ENCODE results near the gene PXYLP1.
"Not testable (repeated sequence)": the region's sequence is repeated elsewhere in the genome, so short reads cannot be mapped to it uniquely, and the experiment has no call there.

Gene PXYLP1

GRCh38 chr3:141302364-141303141 lies 70.9 kb downstream of the PXYLP1 start:
- DNase-seq: no peak

DNA sequence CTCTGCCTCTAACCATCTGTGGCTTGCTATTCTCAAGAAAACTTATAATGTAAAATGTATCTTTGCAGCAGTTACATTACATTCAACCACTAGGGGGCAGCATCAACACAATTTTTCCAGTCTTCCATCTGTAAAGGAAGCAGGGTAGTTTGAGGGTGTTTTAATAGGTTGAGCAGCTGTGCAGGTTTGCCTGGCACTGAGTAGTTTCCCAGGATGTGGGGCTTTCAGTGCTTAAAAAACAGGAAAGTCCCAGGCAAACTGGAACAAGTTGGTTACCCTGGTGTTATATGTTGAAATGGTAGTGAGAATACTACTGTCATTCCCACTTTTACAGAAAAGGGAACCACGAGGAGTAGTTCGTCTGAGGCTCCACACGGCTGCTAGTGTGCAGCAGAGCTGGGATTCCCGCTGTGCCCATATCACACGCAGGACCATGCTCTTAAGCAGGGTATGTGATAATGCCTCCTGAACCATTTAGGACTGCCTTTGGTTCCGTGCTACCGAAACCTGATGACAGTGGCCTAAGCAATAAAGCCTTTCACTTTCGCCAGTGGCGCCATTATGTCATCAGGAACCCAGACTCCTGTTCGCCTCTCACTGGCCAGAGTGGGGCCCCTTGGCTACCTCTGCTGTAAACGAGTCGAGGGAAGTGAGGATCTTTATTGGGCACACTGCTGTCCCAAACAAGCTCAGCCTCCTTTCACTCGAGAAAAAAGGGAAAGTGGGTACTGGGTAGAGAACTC lies 72.0 kb downstream of the PXYLP1 start:
- peak; percentile 80 for DNase-seq

GRCh38 chr3:141305436-141305835 lies 73.8 kb downstream of the PXYLP1 start:
- DNase-seq: no peak

GRCh38 chr3:141306276-141306675 lies 74.7 kb downstream of the PXYLP1 start:
- DNase-seq: no peak

GRCh38 chr3:141306922-141307321 lies 75.3 kb downstream of the PXYLP1 start:
- peak; percentile 62 for DNase-seq

DNA sequence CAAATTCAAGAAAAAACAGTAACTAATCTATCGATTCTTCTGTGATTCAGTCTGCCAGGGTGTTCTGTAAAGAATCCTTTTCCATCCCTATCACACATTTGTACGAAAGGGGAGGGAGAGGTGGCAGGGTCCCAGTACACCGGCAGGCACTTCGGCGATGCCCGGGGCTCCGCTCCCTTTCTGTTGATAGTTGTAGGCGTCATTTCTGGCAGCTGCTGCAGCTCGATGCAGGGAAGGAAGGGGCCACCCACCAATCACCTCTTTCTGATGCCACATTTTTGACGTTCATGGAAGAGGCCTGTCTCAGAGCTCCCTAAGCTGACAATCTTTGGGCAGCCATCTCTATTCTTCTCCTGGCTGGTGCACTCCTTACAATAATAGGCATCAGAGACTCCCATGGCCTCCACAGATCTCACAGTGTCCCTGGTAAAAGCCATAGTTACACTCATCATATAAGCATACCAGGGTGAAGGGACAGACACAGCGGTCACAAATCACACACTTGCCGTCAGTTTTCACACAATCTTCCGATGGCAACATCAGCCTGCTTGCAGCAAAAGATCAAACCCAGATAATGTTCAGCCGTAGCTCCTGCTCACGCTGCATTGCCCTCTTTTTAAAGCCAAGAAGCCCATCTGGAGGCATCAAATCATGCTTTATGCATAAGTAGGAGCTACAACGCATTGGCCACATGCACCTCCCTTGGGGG lies 75.9 kb downstream of the PXYLP1 start:
- peak; percentile 35 for DNase-seq

- no peak for DNase-seq
Measured at GRCh38 chr3:141308588-141309218, 77.1 kb downstream of the PXYLP1 start.

- no peak for DNase-seq
Measured at GRCh38 chr3:141311170-141311495, 79.5 kb downstream of the PXYLP1 start.

DNA sequence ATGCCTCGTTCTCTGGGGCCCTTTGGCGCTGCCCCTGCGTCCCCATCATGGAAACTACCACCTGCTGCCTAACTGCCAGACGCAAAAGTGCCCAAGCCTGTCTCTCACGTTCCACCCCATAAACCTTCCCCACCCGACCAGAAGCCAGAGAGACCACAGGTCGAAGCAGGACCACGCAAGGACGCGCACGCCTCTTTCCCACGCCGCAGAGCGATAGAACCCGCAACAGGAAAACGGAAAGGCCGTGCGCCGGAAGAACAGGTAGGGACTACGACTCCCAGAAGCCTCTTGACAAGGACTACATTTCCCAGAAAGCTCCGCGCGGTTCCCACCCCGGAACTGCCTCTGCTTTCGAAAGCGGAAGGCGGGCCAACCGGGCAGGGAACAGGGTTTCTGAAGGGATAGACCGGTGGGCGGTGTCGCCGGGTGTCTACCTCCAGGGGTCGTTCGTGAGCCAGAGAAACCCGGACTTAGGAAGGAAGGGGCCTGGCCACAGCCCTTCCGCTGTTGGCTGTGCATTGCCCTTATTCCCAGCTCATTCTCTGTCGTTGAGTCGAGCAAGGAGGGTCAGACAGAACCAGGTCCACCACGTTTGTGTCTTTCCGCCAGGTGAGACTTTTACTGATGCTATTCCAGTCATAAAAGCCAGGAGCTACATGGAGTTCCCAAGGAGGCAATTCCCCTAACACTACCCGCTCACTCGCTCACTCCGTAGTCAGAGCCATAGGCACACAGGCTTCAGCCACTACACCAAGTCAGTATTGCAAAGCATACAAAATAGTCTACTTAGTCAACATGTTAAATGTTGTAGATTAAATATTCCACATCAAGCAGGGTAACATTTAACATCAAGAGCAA lies 80.1 kb downstream of the PXYLP1 start:
- peak; percentile 99 for DNase-seq

DNA sequence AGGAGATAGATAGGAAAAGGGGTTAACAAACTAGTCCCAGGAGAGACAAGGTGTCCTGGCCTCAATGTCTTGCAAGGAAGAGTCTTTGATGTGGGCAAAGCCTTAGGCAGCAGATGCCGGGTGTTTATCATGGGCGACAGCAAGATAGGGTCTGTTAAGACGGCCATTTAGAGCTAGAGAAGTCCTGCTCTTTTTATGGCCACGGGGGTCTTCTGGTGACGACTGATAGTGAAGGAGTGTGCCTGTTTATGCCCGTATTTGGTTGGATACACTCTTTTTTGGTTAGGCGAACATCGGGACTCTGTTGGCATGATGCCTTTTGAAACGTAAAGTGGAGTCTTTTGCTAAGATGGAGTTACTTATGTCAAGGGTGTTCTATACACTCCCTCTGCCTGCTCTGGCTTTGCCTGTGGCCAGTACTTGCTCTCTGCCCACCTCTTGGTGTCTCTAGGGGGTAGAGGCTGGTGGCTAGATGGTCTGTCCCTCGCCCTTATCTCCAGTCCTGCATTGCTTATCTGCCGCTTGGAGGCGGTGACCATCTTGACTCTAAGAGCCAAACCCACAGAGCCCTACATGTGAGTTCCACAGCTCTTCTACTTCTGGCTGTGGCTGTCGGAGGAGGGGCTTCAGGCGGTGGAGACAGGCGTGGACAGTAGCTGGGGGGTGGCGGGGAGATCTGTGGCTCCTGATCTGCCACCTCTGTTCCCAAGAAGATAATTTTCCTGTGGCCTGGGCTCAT lies 80.9 kb downstream of the PXYLP1 start:
- DNase-seq: no peak

GRCh38 chr3:141313093-141313683 lies 81.6 kb downstream of the PXYLP1 start:
- no peak for DNase-seq

DNA sequence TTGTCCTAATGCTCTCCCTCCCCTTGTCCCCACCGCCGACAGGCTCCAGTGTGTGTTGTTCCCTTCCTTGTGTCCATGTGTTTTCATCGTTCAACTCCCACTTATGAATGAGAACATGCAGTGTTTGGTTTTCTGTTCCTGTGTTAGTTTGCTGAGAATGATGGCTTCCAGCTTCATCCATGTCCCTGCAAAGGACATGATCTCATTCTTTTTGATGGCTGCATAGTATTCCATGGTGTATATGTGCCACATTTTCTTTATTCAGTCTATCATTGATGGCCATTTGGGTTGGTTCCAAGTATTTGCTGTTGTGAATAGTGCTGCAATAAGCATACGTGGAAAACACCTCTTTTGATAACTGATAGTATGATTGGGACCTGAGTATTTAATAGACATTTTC lies 82.8 kb downstream of the PXYLP1 start:
- not testable (repeated sequence) for DNase-seq

DNA sequence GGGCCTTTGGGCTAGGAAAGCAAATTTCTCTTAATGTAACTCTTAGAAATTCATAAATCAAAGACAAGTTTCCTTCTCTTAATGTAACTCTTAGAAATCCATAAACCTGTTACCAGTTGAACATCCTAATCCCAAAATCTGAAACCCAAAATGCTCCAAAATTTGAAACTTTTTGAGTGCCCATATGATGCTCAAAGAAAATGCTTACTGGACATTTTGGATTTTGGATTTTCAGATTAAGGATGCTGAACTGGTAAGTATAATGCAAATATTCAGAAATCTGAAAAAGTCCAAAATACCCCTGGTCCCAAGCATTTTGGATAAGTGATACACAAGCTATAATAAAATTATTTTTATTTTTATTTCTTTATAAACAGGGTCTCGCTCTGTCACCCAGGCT lies 85.2 kb downstream of the PXYLP1 start:
- no peak for DNase-seq

- DNase-seq: no peak
Measured at GRCh38 chr3:141320399-141321108, 88.9 kb downstream of the PXYLP1 start.

GRCh38 chr3:141321109-141321497 lies 89.5 kb downstream of the PXYLP1 start:
- DNase-seq: no peak

DNA sequence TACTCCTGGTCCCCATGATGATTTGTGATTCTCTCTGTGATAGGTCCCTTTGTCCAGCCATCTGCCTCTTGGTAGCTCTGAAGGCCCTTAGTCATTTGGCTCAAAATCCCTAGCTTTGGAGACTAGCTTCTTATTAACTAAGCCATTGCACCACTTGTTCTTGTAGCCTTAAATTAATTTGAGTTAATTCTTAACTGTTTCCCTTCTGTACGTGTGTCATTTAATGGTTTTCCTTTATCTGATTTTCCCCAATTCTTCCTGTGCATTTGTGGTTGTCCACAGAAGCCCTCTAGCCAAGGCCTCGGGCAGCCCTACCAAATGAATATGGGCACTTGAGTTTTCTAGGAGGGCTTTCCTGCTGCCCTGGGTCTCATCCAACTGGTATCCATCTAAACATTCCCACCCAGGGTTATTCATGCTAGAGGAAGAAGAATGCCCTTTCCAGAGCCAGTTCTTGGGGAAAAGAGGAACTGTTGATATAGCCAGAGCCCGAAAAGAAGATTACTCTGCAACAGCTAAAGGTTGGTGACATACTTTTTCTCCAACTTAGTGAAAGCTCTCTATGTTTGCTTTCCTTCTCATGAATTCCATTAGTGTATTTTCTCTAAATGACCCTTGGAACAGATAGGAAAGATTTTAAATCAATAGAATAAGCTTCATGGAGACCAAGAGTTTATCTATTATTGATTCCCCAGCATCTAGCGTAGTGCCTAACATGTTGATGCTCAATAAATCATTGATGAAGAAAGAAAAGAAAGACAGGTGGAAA lies 92.5 kb downstream of the PXYLP1 start:
- DNase-seq: no peak

DNA sequence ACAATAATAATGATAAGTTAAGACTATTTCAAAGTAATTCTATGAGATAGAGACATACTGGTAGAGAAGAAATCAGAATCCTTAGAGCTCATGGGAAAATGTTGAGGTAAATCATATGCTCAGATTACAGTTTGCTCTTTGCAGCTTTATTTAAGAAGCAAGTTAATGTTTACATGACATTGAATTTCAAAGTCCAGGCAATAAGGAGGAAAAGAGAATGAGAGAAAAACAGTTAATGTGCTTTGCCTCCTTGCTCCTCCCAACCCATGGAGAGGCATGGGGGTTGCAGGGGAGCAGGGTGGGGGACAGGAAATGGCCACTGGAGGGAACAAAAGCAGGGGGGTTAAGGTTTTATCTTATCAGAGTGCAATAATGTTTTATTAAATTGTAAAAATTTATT lies 94.5 kb downstream of the PXYLP1 start:
- DNase-seq: no peak

DNA sequence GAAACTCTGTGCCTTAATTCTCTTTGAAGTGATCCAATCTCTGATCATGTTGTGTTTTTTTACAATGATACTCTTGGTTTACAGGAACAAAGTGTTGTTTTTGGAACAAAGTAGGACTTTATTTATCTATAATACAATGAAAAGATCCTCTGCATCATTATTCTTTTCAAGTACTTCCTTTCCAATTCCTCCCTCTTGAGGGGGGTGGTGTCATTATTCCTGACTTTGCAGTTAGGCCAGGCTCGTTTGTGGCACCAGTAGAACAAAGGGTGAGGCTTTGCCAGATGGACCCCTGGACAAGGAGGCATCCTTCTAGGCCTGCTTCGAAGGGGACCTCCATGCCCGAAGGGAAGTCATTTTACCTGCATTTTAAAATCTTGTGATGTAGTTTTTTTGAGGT lies 95.0 kb downstream of the PXYLP1 start:
- DNase-seq: no peak

DNA sequence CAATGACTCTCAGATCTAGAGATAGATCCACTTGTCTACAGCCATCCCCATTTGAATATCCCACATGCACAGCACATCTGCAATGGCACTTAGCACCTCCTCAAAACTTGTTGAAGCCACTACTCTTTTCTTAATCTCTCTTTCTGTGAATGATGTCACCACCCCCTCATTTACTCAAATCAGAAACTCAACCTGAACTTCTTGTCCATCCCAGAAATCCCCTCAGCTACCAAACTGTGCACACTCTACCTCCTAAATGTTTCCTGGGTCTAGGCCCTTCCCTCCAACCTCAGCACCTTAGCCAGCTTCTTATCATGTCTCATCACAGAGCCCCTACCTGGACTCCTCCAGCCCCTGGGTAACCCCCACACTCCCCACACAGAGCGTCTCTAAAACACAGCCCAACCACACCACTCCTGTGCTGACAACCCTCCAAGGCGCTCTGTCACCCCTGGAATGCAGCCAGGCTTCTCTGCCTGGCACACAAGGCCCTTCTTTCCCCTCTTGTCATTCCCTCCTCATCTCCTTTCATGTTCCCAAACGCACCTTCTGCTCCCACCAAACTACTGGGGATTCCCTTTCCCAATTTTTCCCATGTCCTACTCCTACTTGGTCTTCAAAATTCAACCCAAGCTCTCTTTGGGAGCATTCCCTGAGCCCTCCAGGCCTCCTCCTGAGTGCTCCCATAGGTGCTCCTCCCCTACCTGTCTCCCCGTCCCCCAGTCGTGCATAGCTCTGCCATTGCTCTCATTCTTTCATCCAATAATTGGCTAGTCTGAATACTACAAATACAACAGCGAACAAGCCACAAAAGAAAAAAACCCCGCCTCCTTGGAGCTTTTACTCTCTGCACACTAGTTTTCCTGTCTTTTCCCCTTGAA lies 96.9 kb downstream of the PXYLP1 start:
- DNase-seq: peak; percentile 46

All from activated CD4-positive, alpha-beta T cell treated with anti-CD3 and anti-CD28 coated beads, Interleukin-10, Interleukin-2, amounts not matched to agents 100 ng/mL and 50 ng/mL, durations not matched to agents 16 hours and 8 hours (primary cell).